B cell (primary cell): ENCODE measurements around the gene GIPC1. TPM values are rescaled to one million over a fixed set of nuclear protein-coding genes. Genes with fewer than 3 reads are reported as not detected.

Experiments used
- ATAC-seq: fragments of 200-7000 bp; cut with Tn5 transposase; one replicate; pipeline ENCODE4 v1.10.0; 2021; ENCODE audit warnings: low read depth, mild to moderate bottlenecking, moderate number of reproducible peaks, moderate library complexity
- CTCF ChIA-PET: fragments of 350-600 bp; sonication (Branson Sonifier 250); formaldehyde crosslinking; loops from one replicate; lab custom pipeline; 2021; ENCODE audit warnings: antibody characterized with exemption, inconsistent platforms; lab: Charles Lee
- POLR2A ChIA-PET: fragments of 350-600 bp; sonication (Branson Sonifier 250); formaldehyde crosslinking; loops from one replicate; lab custom pipeline; 2021; ENCODE audit warnings: antibody characterized with exemption; lab: Charles Lee
- DNase-seq: peaks from one replicate; pipeline ENCODE4 v3.0.0; 2013
- H2AFZ ChIP-seq: 2 replicates; pipeline ENCODE4 v1.6.1; 2012; ENCODE audit warnings: mild to moderate bottlenecking, low read depth, low read length; ENCODE audit not compliant: insufficient read depth, poor library complexity, severe bottlenecking
- H3K27ac ChIP-seq, 2 donors: 1 replicate in 1 of 2; 2 replicates in 1 of 2; pipeline ENCODE4 v1.5.1; 2012 to 2013; ENCODE audit warnings: low read length in 2 of 2, mild to moderate bottlenecking in 2 of 2, moderate library complexity in 1 of 2
- H3K27me3 ChIP-seq, 4 experiments: fragments of 200-600 bp in 1 of 4; sonication (generic) in 1 of 4; replicated peaks in 1 of 4; 1 replicate in 2 of 4; 2 replicates in 2 of 4; pipeline versions ENCODE4 v1.6.1 to v1.7.0; 2013 to 2016; ENCODE audit warnings: low read length in 3 of 4, mild to moderate bottlenecking in 2 of 4, mixed read lengths in 1 of 4, moderate library complexity in 1 of 4; ENCODE audit not compliant: insufficient read depth in 4 of 4, control insufficient read depth in 3 of 4; ENCODE audit errors: control extremely low read depth in 1 of 4
- H3K36me3 ChIP-seq, 2 experiments: replicated peaks in 1 of 2; 1 replicate in 1 of 2; 2 replicates in 1 of 2; pipeline versions ENCODE4 v1.6.1 to v1.7.1; 2013; ENCODE audit warnings: low read length in 1 of 2; ENCODE audit not compliant: insufficient read depth in 2 of 2, control insufficient read depth in 1 of 2; ENCODE audit errors: control extremely low read depth in 1 of 2, extremely low read depth in 1 of 2
- H3K4me1 ChIP-seq, 2 donors: fragments of 200-600 bp in 1 of 2; sonication (generic) in 1 of 2; 1 replicate in 1 of 2; 2 replicates in 1 of 2; pipeline versions ENCODE4 v1.5.1 to v1.6.1; 2013 to 2017; ENCODE audit warnings: low read length in 2 of 2; ENCODE audit not compliant: control insufficient read depth in 2 of 2, insufficient read depth in 2 of 2
- H3K4me2 ChIP-seq: replicated peaks from 2 replicates; pipeline ENCODE3; 2012; ENCODE audit warnings: mild to moderate bottlenecking, low read depth, low read length; ENCODE audit not compliant: poor library complexity, severe bottlenecking
- H3K4me3 ChIP-seq, 5 experiments: fragments of 200-600 bp in 1 of 5; sonication (generic) in 1 of 5; 1 replicate in 3 of 5; 2 replicates in 2 of 5; pipeline versions ENCODE4 v1.5.1 to v1.7.0; 2011 to 2016; ENCODE audit warnings: low read length in 4 of 5, mild to moderate bottlenecking in 4 of 5, low read depth in 2 of 5, control low read depth in 1 of 5, moderate library complexity in 1 of 5; ENCODE audit not compliant: insufficient read depth in 1 of 5; ENCODE audit errors: control extremely low read depth in 1 of 5, extremely low read depth in 1 of 5
- H3K79me2 ChIP-seq: fragments of 200-600 bp; sonication (generic); one replicate; pipeline ENCODE4 v1.6.0; 2016; ENCODE audit warnings: low read length; ENCODE audit not compliant: control insufficient read depth, insufficient read depth
- H3K9ac ChIP-seq: fragments of 200-600 bp; sonication (generic); 2 replicates; pipeline ENCODE4 v1.6.1; 2017; ENCODE audit warnings: mild to moderate bottlenecking, low read length, moderate library complexity
- H3K9me3 ChIP-seq, 3 donors: one replicate each; pipeline versions ENCODE4 v1.6.1 to v1.7.1; 2013; ENCODE audit warnings: low read length in 2 of 3; ENCODE audit not compliant: control insufficient read depth in 2 of 3, insufficient read depth in 1 of 3; ENCODE audit errors: control extremely low read depth in 1 of 3
- H4K20me1 ChIP-seq: 2 replicates; pipeline ENCODE4 v1.6.0; 2012; ENCODE audit warnings: mild to moderate bottlenecking, low read length; ENCODE audit not compliant: insufficient read depth, control insufficient read depth, poor library complexity, severe bottlenecking
- H3K27ac Mint-ChIP-seq: one replicate; pipeline ENCODE4 v1.8.0; 2021; ENCODE audit warnings: mixed read lengths
- H3K27me3 Mint-ChIP-seq: one replicate; pipeline ENCODE4 v1.8.0; 2021; ENCODE audit warnings: mixed read lengths
- H3K4me1 Mint-ChIP-seq: one replicate; pipeline ENCODE4 v1.8.0; 2021; ENCODE audit warnings: mixed read lengths
- H3K4me3 Mint-ChIP-seq: one replicate; pipeline ENCODE4 v1.8.0; 2021; ENCODE audit warnings: mixed read lengths
- H3K9me3 Mint-ChIP-seq: one replicate; pipeline ENCODE4 v1.8.0; 2022; ENCODE audit warnings: mixed read lengths; ENCODE audit not compliant: insufficient read depth
- CTCF ChIP-seq: fragments of 200-600 bp; IDR thresholded peaks from one replicate; pipeline ENCODE4 v1.8.0; 2022; ENCODE audit warnings: antibody characterized with exemption, mild to moderate bottlenecking
- EZH2 ChIP-seq: IDR thresholded peaks from 2 replicates; pipeline ENCODE4 v1.6.1; 2012; ENCODE audit warnings: borderline replicate concordance, low read depth, mild to moderate bottlenecking, moderate library complexity, low read length; ENCODE audit not compliant: insufficient read depth, poor library complexity, severe bottlenecking
- WGBS: methylation state at CpG from one replicate; pipeline ENCODE4 v1.1.5; 2013; ENCODE audit warnings: missing lambda C conversion rate; ENCODE audit not compliant: insufficient coverage; 5-methylcytosine and 5-hydroxymethylcytosine counted together
- intact Hi-C: fragments of 100-400 bp; cut with micrococcal nuclease; formaldehyde crosslinking; loops from one replicate; pipeline ENCODE4 v1.10.0; 2022
- polyA plus RNA-seq: library from polyadenylated mRNA; depleted of rRNA; stranded (reverse); fragments of >200 nt; gene quantifications from 2 replicates; pipeline ENCODE4 v1.2.3, GENCODE V29; 2012
- total RNA-seq, 2 donors: library from RNA; stranded (reverse); fragments of 120-200 nt in 1 of 2; gene quantifications; 1 replicate in 1 of 2; 2 replicates in 1 of 2; pipeline versions ENCODE4 v1.2.3 to v1.2.4, GENCODE V29; 2013 to 2022

GIPC1 gene
- total and polyA plus RNA-seq, 2 donors (not counting 1 experiment from before 2014, with no cell fraction given): 11.3 to 12.0 TPM

GRCh38 chr19:14507704-14508542 is 12.0 kb upstream of the GIPC1 start:
- POLR2A ChIA-PET: interaction anchor here (0.7 kb wide), 2 partner anchors 30 to 1783 kb away, joined by 5 to 6 read pairs; no protein-coding TSS in a partner anchor
- intact Hi-C loops: no loop called here
- CTCF ChIA-PET: interaction anchor here (0.7 to 1.7 kb wide), 4 partner anchors 9 to 43 kb away, joined by 3 to 5 read pairs (median 4); no protein-coding TSS in a partner anchor
- Histone ChIP-seq H3K27me3 (peaks cover 0 to 4% (median 0%) of the 10 kb centered on the region in 4 experiments), H3K9ac (no peak overlapping the region), H3K4me1 (no peaks in the 10 kb centered on the region), H4K20me1 (no peaks in the 10 kb centered on the region), H3K4me2 (no peak overlapping the region), H2AFZ (no peak overlapping the region), H3K36me3 (no peaks in the 10 kb centered on the region), H3K4me3 (no peak overlapping the region), H3K27ac (no peak overlapping the region), H3K79me2 (no peaks in the 10 kb centered on the region), H3K9me3 (no peaks in the 10 kb centered on the region)
- TF ChIP-seq EZH2: no peak
- no peak for TF ChIP-seq CTCF
- ATAC-seq (no peak), DNase-seq (no peak)
- Mint-ChIP-seq H3K9me3 (no peaks in the 10 kb centered on the region), H3K27ac (no peak overlapping the region), H3K4me1 (peaks cover 3% of the 10 kb centered on the region), H3K4me3 (no peak overlapping the region), H3K27me3 (peaks cover 11% of the 10 kb centered on the region)
- 95% methylated on average over 4 of the region's 12 CpGs for WGBS
